ENCODE data around the gene TAS2R1. TPM values are rescaled to one million over a fixed set of nuclear protein-coding genes. Genes with fewer than 3 reads are reported as not detected.

Gene TAS2R1
- total and polyA plus RNA-seq, 10 of the 15 experiments (the other 5 are each of a cell fraction or from before 2014, with no cell fraction given), result not detected

DNA sequence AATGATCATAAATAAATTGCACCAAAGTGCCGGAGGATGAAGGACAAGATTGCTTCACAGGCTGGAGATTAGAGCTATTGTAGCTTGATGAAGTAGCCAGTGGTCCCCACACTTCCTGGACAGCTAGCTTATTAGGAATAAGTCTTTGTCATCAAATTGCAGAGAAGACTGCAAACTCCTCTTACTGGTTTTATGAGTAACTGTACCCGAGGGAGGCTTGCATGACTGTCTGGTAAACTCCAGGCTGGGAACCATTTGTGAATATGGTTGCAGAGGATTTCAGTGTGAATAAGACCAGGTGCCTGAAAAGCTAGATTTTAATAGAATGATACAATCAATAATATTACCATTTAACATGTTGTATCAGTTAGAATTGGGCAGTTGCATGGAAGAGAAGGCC lies 47.7 kb downstream of the TAS2R1 start:
- intact Hi-C loops (cut with micrococcal nuclease; ENCODE audit: unreplicated experiment) (no loop called here), in situ Hi-C loops (cut with MboI) (no loop called here)
- no peaks in the 10 kb centered on the region for H3K4me1 ChIP-seq (ENCODE audit: control insufficient read depth, insufficient read depth, low read length)
- RAD21 ChIA-PET (ENCODE audit: unreplicated experiment), result no interaction called here
- H3K27me3 ChIP-seq (replicated peaks in 1 of 2; ENCODE audit: control insufficient read depth in 2 of 2, insufficient read depth in 2 of 2, low read length in 1 of 2), result no peaks in the 10 kb centered on the region
- no peak overlapping the region for H3K9ac ChIP-seq (ENCODE audit: control insufficient read depth, insufficient read depth, low read length)
- no peak for TF ChIP-seq JUNB (IDR thresholded peaks at IDR 0.05)
- no peak for ATAC-seq
- POLR2A ChIA-PET, result no interaction called here
- no peak overlapping the region for H3K27ac ChIP-seq (ENCODE audit: control insufficient read depth, insufficient read depth)
- H3K4me2 ChIP-seq (ENCODE audit: control insufficient read depth, insufficient read depth), result no peak overlapping the region
- WGBS (ENCODE audit: insufficient coverage, insufficient replicate concordance, low lambda C conversion rate, missing lambda C conversion rate), result 0% methylated on average over 2 of the region's 2 CpGs
- H4K20me1 ChIP-seq (ENCODE audit: control insufficient read depth, insufficient read depth), result no peaks in the 10 kb centered on the region
- H3K36me3 ChIP-seq (ENCODE audit: control insufficient read depth in 2 of 2, insufficient read depth in 2 of 2, low read length in 1 of 2), result no peaks in the 10 kb centered on the region
- H3K79me2 ChIP-seq (ENCODE audit: control insufficient read depth, insufficient read depth, low read length), result no peaks in the 10 kb centered on the region
- H3K9me3 ChIP-seq (replicated peaks; ENCODE audit: control insufficient read depth, insufficient read depth, low read length), result no peaks in the 10 kb centered on the region
- H2AFZ ChIP-seq (ENCODE audit: control insufficient read depth, low read depth, low read length), result no peak overlapping the region
- FAIRE-seq, result no peak
- no peak for DNase-seq (ENCODE audit: low read depth, low spot score)
- CTCF ChIA-PET, result no interaction called here
- no peak overlapping the region for H3K4me3 ChIP-seq
- SMC1A ChIA-PET (ENCODE audit: uncharacterized antibody, unreplicated experiment), result interaction anchor here (1.3 kb wide), 1 partner anchor 9 kb away, joined by 3 read pairs; no protein-coding TSS in a partner anchor
- no TSS peak for BruUV-seq (replicated peaks)

Other genes with a start within 250 kb of the TAS2R1 start
- gene SEMA5A, start 84.3 kb downstream of the TAS2R1 start, total RNA-seq (2014; rRNA removed), result 0.05 and 0.06 TPM in 2 replicates
- gene SEMA5A, start 84.3 kb downstream of the TAS2R1 start, total RNA-seq (2014; rRNA removed; fragmentation: Illumina TruSeq; extraction: Trizol), result 0.13 and 0.28 TPM in 2 replicates
- gene SEMA5A, start 84.3 kb downstream of the TAS2R1 start, total RNA-seq (2021), result 0.21 and 0.28 TPM in 2 replicates
- gene SEMA5A, start 84.3 kb downstream of the TAS2R1 start, polyA plus RNA-seq (2011; rRNA removed), result 2.4 and 2.6 TPM in 2 replicates
- 0.06 and 0.12 TPM in 2 replicates for gene SEMA5A, start 84.3 kb downstream of the TAS2R1 start, polyA plus RNA-seq (2014; fragmentation: Illumina TruSeq; extraction: Trizol)
- gene SEMA5A, start 84.3 kb downstream of the TAS2R1 start, polyA plus RNA-seq (2014; fragmentation: Nextera tagmentation; extraction: Ambion mirVana), result under 1 TPM; 0.03 to 0.04 TPM
- 0.01 and 0.04 TPM in 2 replicates for gene SEMA5A, start 84.3 kb downstream of the TAS2R1 start, polyA plus RNA-seq (2014; rRNA removed)
- under 1 TPM in 1 of 2 experiments, not detected in 1; 0.09 TPM for gene SEMA5A, start 84.3 kb downstream of the TAS2R1 start, polyA plus RNA-seq (2016; fragmentation: Nextera tagmentation; extraction: Ambion mirVana)